Lower leg skin (tissue), 4 donors: ENCODE data around the gene TFDP2. TPM values are rescaled to one million over a fixed set of nuclear protein-coding genes. Genes with fewer than 3 reads are reported as not detected.

Experiments
- DNase-seq, 2 donors: peaks; one replicate each; pipeline ENCODE4 v3.0.0-alpha.2; 2019; ENCODE audit warnings: low spot score in 2 of 2
- H3K4me3 ChIP-seq: fragments of 200-600 bp; sonication (generic); 2 replicates; pipeline ENCODE4 v1.5.1; 2017; ENCODE audit warnings: mild to moderate bottlenecking, low read depth; ENCODE audit not compliant: poor library complexity, severe bottlenecking
- POLR2A ChIP-seq, 2 donors: fragments of 450-650 bp; IDR thresholded peaks; one replicate each; pipeline ENCODE4 v1.6.1; 2016 to 2017; ENCODE audit warnings: antibody characterized with exemption in 2 of 2, mild to moderate bottlenecking in 1 of 2, moderate library complexity in 1 of 2
- WGBS, 2 donors: methylation state at CpG; one replicate each; pipeline ENCODE4 v1.1.5; 2018; 5-methylcytosine and 5-hydroxymethylcytosine counted together
- intact Hi-C: fragments of 100-400 bp; cut with DNase I; formaldehyde crosslinking; loops from one replicate; pipeline ENCODE4 v1.15.0; 2023; ENCODE audit warnings: low total_unique reads
- total RNA-seq, 4 donors: library from RNA; depleted of rRNA; stranded (reverse); fragments of >200 nt; gene quantifications; one replicate each; pipeline ENCODE4 v1.1.0, GENCODE V29; 2016
- TF ChIP-seq, protein P1 (sequence below), 3 donors: fragments of 450-650 bp; IDR thresholded peaks; one replicate each; pipeline ENCODE4 v1.5.1; 2016; ENCODE audit warnings: antibody characterized with exemption in 3 of 3, mild to moderate bottlenecking in 3 of 3, moderate library complexity in 2 of 3

TFDP2 gene
- total RNA-seq, 4 donors from 2014 or later: 38.6 to 84.7 (median 61.5) TPM

- intact Hi-C loops: no loop called here
- H3K4me3 ChIP-seq: no peak overlapping the region
- no peak for DNase-seq
- WGBS, 2 donors: 98 to 100% methylated on average over 3 of the region's 3 CpGs
- TF ChIP-seq, protein P1, sequence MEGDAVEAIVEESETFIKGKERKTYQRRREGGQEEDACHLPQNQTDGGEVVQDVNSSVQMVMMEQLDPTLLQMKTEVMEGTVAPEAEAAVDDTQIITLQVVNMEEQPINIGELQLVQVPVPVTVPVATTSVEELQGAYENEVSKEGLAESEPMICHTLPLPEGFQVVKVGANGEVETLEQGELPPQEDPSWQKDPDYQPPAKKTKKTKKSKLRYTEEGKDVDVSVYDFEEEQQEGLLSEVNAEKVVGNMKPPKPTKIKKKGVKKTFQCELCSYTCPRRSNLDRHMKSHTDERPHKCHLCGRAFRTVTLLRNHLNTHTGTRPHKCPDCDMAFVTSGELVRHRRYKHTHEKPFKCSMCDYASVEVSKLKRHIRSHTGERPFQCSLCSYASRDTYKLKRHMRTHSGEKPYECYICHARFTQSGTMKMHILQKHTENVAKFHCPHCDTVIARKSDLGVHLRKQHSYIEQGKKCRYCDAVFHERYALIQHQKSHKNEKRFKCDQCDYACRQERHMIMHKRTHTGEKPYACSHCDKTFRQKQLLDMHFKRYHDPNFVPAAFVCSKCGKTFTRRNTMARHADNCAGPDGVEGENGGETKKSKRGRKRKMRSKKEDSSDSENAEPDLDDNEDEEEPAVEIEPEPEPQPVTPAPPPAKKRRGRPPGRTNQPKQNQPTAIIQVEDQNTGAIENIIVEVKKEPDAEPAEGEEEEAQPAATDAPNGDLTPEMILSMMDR (IDR thresholded peaks at IDR 0.05): no peak
- no peak for TF ChIP-seq POLR2A (IDR thresholded peaks at IDR 0.05)
Measured at GRCh38 chr3:142118911-142119310, 30.4 kb downstream of the TFDP2 start.

GRCh38 chr3:142117056-142117851 lies 32.1 kb downstream of the TFDP2 start:
- 87 to 89% methylated on average over 8 of the region's 8 CpGs for WGBS, 2 donors
- TF ChIP-seq POLR2A (IDR thresholded peaks at IDR 0.05): no peak
- TF ChIP-seq, protein P1 (IDR thresholded peaks at IDR 0.05): no peak
- no peak overlapping the region for H3K4me3 ChIP-seq
- intact Hi-C loops: no loop called here
- DNase-seq: no peak

- intact Hi-C loops: no loop called here
- TF ChIP-seq POLR2A (IDR thresholded peaks at IDR 0.05): no peak
- TF ChIP-seq, protein P1 (IDR thresholded peaks at IDR 0.05): no peak
- WGBS, 2 donors: 89 to 91% methylated on average over 4 of the region's 4 CpGs
- no peak overlapping the region for H3K4me3 ChIP-seq
- no peak for DNase-seq
Measured at GRCh38 chr3:142115867-142116668, 33.3 kb downstream of the TFDP2 start.

GRCh38 chr3:142112601-142113000 lies 36.7 kb downstream of the TFDP2 start:
- no peak for TF ChIP-seq POLR2A (IDR thresholded peaks at IDR 0.05)
- 46 to 48% methylated on average over 1 of the region's 1 CpG for WGBS, 2 donors
- intact Hi-C loops: no loop called here
- no peak for DNase-seq
- no peak overlapping the region for H3K4me3 ChIP-seq

GRCh38 chr3:142106548-142106947 lies 42.8 kb downstream of the TFDP2 start:
- WGBS, 2 donors: 28 to 56% methylated on average over 2 of the region's 2 CpGs
- intact Hi-C loops: no loop called here
- H3K4me3 ChIP-seq: no peak overlapping the region
- TF ChIP-seq POLR2A (IDR thresholded peaks at IDR 0.05): no peak
- TF ChIP-seq, protein P1 (IDR thresholded peaks at IDR 0.05): no peak
- DNase-seq: no peak

DNA sequence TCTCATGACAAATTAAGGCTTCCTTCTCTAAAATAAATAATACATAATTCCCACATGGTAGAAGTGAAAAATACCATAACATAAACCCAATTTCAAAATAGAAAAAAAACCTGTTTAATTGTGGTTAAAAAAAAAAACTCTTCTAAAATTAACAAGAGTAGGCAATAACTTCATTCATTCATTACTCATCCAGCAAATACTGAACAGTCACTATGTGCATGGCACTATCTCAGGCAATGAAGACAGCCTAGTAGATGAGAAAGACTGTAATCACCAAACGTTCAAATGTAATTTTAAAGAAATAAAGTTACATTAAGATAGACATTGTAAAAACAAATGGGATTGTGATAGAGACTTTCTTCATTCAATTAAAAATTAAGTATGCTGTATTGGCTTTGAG lies 43.4 kb downstream of the TFDP2 start:
- TF ChIP-seq POLR2A (IDR thresholded peaks at IDR 0.05): no peak
- TF ChIP-seq, protein P1 (IDR thresholded peaks at IDR 0.05): no peak
- 88 to 91% methylated on average over 1 of the region's 1 CpG for WGBS, 2 donors
- intact Hi-C loops: no loop called here
- no peak overlapping the region for H3K4me3 ChIP-seq
- DNase-seq: no peak
